ENCODE measurements around the gene FMR1. TPM values are rescaled to one million over a fixed set of nuclear protein-coding genes. Genes with fewer than 3 reads are reported as not detected.

Gene FMR1
- total RNA-seq, 2 donors from 2014 or later = 18.1 to 18.3 TPM

GRCh38 chrX:147899379-147900114 lies 12.2 kb upstream of the FMR1 start:
- TF ChIP-seq CTCF (IDR thresholded peaks at IDR 0.05) = no peak
- Histone ChIP-seq H3K4me3 (no peak overlapping the region), H3K27me3 (no peaks in the 10 kb centered on the region), H3K27ac (no peak overlapping the region), H3K4me1 (no peaks in the 10 kb centered on the region), H3K9me3 (no peaks in the 10 kb centered on the region), H3K36me3 (no peaks in the 10 kb centered on the region)
- DNase-seq (ENCODE audit: low spot score) = no peak

- Histone ChIP-seq H3K4me3 (no peak overlapping the region), H3K27me3 (no peaks in the 10 kb centered on the region), H3K27ac (no peak overlapping the region), H3K4me1 (no peaks in the 10 kb centered on the region), H3K36me3 (no peaks in the 10 kb centered on the region), H3K9me3 (no peaks in the 10 kb centered on the region)
- TF ChIP-seq CTCF (IDR thresholded peaks at IDR 0.05) = no peak
- no peak for DNase-seq (ENCODE audit: low spot score)
Measured at GRCh38 chrX:147900349-147900748, 11.4 kb upstream of the FMR1 start.

DNA sequence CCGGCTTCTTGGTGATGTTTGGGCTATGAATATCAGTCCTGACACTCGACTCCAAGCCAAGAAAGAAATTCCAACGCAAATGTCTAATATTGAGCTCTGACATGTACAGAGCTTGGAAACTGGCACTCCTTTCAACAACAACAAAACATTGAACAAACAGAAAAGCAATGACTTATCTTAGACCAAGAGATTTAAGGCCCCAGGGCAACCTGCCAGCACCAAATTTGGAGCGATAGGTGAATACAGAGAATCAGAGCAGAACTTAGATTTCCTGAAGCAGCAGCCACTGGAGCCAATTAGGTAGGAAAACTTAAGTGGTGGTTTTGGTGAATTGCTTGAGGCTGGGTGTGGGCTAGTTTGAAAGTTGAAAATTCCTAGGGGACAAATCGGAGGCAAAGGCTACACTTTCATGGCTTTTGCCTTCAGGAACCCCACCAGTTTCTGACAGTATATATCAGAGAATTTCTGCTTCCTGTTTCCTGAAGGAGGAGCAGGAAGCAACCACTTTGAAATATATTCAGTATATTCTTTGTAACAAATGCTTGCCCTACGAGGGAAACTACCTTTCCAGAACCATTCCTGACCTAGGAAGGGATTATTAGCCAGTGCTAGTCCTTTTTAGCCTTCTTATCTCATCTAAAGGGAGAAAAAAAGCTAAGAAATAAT lies 10.1 kb upstream of the FMR1 start:
- TF ChIP-seq CTCF (IDR thresholded peaks at IDR 0.05) = no peak
- Histone ChIP-seq H3K4me1 (no peaks in the 10 kb centered on the region), H3K27ac (no peak overlapping the region), H3K9me3 (no peaks in the 10 kb centered on the region), H3K36me3 (no peaks in the 10 kb centered on the region), H3K27me3 (no peaks in the 10 kb centered on the region), H3K4me3 (no peak overlapping the region)
- DNase-seq (ENCODE audit: low spot score) = no peak

DNA sequence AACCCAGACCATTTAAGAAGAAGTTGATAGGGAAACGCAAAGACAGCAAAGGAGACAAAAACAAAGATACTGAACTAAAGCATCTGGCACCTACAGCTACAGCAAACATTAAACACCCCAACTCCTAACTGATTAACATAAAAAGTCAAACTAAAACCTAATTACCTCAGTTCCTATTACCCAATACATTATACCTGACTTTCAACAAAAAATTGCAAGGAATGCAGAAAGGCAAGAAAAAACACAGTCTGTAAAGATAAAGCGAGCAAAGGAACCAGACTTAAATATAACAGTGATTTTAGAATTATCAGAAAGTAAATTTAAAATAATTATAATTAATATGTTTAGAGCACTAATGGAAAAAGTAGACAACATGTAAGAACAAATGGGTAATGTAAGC lies 9.4 kb upstream of the FMR1 start:
- Histone ChIP-seq H3K36me3 (no peaks in the 10 kb centered on the region), H3K9me3 (no peaks in the 10 kb centered on the region), H3K27me3 (no peaks in the 10 kb centered on the region), H3K4me3 (no peak overlapping the region), H3K4me1 (no peaks in the 10 kb centered on the region), H3K27ac (no peak overlapping the region)
- TF ChIP-seq CTCF (IDR thresholded peaks at IDR 0.05) = no peak
- DNase-seq (ENCODE audit: low spot score) = no peak

DNA sequence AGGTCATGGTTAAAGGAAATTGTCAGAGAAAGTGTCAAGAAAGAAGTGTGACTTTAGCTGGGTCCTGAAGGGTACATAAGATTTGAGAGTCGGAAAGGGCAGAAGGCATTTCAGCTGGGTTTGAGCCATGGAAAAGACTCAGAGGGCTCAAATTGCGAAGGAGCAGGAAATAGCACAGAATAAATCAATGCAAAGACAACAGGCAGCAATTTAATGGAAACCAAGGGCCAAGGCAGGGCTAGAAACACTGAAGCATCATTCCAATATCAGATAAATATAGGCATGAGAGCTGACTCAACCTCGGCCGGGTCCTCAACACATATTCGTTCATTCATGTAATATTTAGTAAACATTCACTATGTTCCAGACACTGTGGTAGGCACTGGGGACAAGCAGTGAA lies 3.6 kb upstream of the FMR1 start:
- Histone ChIP-seq H3K27ac (no peak overlapping the region), H3K4me3 (no peak overlapping the region), H3K36me3 (no peaks in the 10 kb centered on the region), H3K9me3 (no peaks in the 10 kb centered on the region), H3K4me1 (no peaks in the 10 kb centered on the region), H3K27me3 (no peaks in the 10 kb centered on the region)
- TF ChIP-seq CTCF (IDR thresholded peaks at IDR 0.05) = no peak
- DNase-seq (ENCODE audit: low spot score) = no peak
